Measurements from ENCODE around the gene ADCYAP1.

Gene ADCYAP1

DNA sequence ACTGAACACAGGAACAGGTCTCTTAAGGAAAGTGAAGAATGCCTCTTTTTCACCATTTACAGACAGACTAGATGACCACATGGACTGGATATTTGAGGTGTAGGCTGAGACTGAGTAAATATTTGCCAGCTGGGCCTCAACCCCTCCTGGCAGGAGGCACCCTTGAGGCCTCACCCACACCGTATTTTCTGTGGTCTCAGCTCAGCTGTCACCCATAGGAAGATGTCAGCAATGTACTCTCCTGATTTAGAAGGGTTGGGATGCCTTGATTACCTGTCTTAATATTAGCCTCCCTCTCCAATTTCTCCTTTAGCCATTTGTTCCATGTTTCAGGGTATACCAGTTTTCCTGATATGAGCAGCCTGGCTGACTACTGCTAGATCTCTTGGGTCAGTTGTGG, 20.3 kb downstream of the ADCYAP1 start:
- Histone ChIP-seq H4K20me1 (ENCODE audit: control insufficient read depth, insufficient read depth, low read depth, low read length) (no peaks in the 10 kb centered on the region), H3F3A (ENCODE audit: control insufficient read depth, insufficient read depth) (no peaks in the 10 kb centered on the region), H3K36me3 (ENCODE audit: control insufficient read depth, low read length) (no peaks in the 10 kb centered on the region), H3K27ac (ENCODE audit: low read depth, low read length) (no peak overlapping the region), H3K9me2 (replicated peaks; ENCODE audit: control insufficient read depth, low read length) (no peaks in the 10 kb centered on the region; the same call in 1 of the 2 replicates), H3K4me2 (ENCODE audit: low read length) (no peak overlapping the region), H3K9me3 (ENCODE audit: control insufficient read depth, insufficient read depth, low read length) (no peaks in the 10 kb centered on the region), H3K4me3 (ENCODE audit: low read length) (no peak overlapping the region), H3K4me1 (ENCODE audit: control insufficient read depth, low read length) (no peaks in the 10 kb centered on the region), H3K27me3 (ENCODE audit: control insufficient read depth, low read length) (no peaks in the 10 kb centered on the region), H3K79me2 (ENCODE audit: control insufficient read depth, low read length) (no peaks in the 10 kb centered on the region)
- TF ChIP-seq EZH2phosphoT487 (IDR thresholded peaks at IDR 0.05; ENCODE audit: borderline replicate concordance, low read length), result no peak
- TF ChIP-seq, protein P1, sequence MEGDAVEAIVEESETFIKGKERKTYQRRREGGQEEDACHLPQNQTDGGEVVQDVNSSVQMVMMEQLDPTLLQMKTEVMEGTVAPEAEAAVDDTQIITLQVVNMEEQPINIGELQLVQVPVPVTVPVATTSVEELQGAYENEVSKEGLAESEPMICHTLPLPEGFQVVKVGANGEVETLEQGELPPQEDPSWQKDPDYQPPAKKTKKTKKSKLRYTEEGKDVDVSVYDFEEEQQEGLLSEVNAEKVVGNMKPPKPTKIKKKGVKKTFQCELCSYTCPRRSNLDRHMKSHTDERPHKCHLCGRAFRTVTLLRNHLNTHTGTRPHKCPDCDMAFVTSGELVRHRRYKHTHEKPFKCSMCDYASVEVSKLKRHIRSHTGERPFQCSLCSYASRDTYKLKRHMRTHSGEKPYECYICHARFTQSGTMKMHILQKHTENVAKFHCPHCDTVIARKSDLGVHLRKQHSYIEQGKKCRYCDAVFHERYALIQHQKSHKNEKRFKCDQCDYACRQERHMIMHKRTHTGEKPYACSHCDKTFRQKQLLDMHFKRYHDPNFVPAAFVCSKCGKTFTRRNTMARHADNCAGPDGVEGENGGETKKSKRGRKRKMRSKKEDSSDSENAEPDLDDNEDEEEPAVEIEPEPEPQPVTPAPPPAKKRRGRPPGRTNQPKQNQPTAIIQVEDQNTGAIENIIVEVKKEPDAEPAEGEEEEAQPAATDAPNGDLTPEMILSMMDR (IDR thresholded peaks at IDR 0.05; ENCODE audit: low read depth, low read length, poor library complexity, severe bottlenecking), result no peak

DNA sequence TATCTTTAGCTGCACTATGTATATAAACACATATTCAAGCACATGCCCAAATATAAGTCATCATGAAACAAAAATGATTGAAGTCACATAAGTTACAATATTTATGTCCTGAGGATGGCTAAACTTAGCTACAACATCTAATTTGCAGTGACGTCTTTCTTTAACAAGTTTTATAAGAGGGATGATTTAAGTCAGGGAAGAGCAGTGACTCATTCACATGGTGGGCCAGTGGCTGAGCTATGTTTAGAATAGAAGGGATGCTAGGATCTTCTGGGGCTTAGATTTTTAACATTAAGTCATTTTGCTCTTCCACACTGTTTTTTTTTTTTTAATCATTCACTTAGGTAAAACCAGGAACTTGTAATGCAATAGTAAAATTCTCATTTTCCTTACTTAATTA, 22.3 kb downstream of the ADCYAP1 start:
- Histone ChIP-seq H3K4me3 (ENCODE audit: low read length) (no peak overlapping the region), H3K4me2 (ENCODE audit: low read length) (no peak overlapping the region), H3K9me3 (ENCODE audit: control insufficient read depth, insufficient read depth, low read length) (no peaks in the 10 kb centered on the region), H3K79me2 (ENCODE audit: control insufficient read depth, low read length) (no peaks in the 10 kb centered on the region), H4K20me1 (ENCODE audit: control insufficient read depth, insufficient read depth, low read depth, low read length) (no peaks in the 10 kb centered on the region), H3K9me2 (replicated peaks; ENCODE audit: control insufficient read depth, low read length) (no peaks in the 10 kb centered on the region), H3F3A (ENCODE audit: control insufficient read depth, insufficient read depth) (no peaks in the 10 kb centered on the region), H3K4me1 (ENCODE audit: control insufficient read depth, low read length) (no peaks in the 10 kb centered on the region), H3K36me3 (ENCODE audit: control insufficient read depth, low read length) (no peaks in the 10 kb centered on the region), H3K27ac (ENCODE audit: low read depth, low read length) (no peak overlapping the region), H3K27me3 (ENCODE audit: control insufficient read depth, low read length) (no peaks in the 10 kb centered on the region)
- TF ChIP-seq EZH2phosphoT487 (IDR thresholded peaks at IDR 0.05; ENCODE audit: borderline replicate concordance, low read length), result no peak
- TF ChIP-seq, protein P1 (IDR thresholded peaks at IDR 0.05; ENCODE audit: low read depth, low read length, poor library complexity, severe bottlenecking), result no peak

DNA sequence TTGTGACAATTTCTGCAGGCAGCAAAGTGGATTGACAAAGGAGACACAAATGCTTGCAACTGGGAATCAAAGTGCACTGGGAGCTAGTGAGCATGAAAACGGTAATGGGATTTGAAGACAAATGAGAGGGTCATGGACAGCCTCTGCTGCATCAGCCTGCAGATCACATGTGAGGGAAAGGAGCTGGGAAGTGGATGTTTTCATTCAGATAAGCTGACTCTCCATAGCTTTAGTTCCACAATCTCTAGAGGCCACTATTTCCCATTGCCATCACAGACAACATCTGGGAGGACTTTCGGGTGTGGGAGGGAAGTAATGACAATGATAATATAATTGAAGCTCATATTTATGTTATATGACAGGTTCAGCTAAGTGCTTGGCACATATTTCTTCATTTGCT, 28.4 kb downstream of the ADCYAP1 start:
- no peaks in the 10 kb centered on the region for H3K9me2 ChIP-seq (replicated peaks; ENCODE audit: control insufficient read depth, low read length)
- no peaks in the 10 kb centered on the region for H3K27me3 ChIP-seq (ENCODE audit: control insufficient read depth, low read length)
- H3K4me3 ChIP-seq (ENCODE audit: low read length), result no peak overlapping the region
- TF ChIP-seq, protein P1 (IDR thresholded peaks at IDR 0.05; ENCODE audit: low read depth, low read length, poor library complexity, severe bottlenecking), result no peak
- no peak for TF ChIP-seq EZH2phosphoT487 (IDR thresholded peaks at IDR 0.05; ENCODE audit: borderline replicate concordance, low read length)
- H3K4me2 ChIP-seq (ENCODE audit: low read length), result no peak overlapping the region
- H3K36me3 ChIP-seq (ENCODE audit: control insufficient read depth, low read length), result no peaks in the 10 kb centered on the region
- H3K4me1 ChIP-seq (ENCODE audit: control insufficient read depth, low read length), result no peaks in the 10 kb centered on the region
- no peaks in the 10 kb centered on the region for H4K20me1 ChIP-seq (ENCODE audit: control insufficient read depth, insufficient read depth, low read depth, low read length)
- no peaks in the 10 kb centered on the region for H3F3A ChIP-seq (ENCODE audit: control insufficient read depth, insufficient read depth)
- no peaks in the 10 kb centered on the region for H3K9me3 ChIP-seq (ENCODE audit: control insufficient read depth, insufficient read depth, low read length)
- H3K27ac ChIP-seq (ENCODE audit: low read depth, low read length), result no peak overlapping the region
- no peaks in the 10 kb centered on the region for H3K79me2 ChIP-seq (ENCODE audit: control insufficient read depth, low read length)
